ENCODE measurements around the gene ACOT7.

The ACOT7 gene

GRCh38 chr1:6259491-6260362 is 133.8 kb downstream of the ACOT7 start:
- H3K36me3 ChIP-seq (ENCODE audit: control insufficient read depth, low read length): no peaks in the 10 kb centered on the region
- no peaks in the 10 kb centered on the region for H3K79me2 ChIP-seq (ENCODE audit: control insufficient read depth, low read length)
- peaks cover 29% of the 10 kb centered on the region for H3K27me3 ChIP-seq (ENCODE audit: control insufficient read depth, low read length)
- peaks cover 6% of the 10 kb centered on the region for H4K20me1 ChIP-seq (ENCODE audit: control insufficient read depth, insufficient read depth, low read depth, low read length)
- TF ChIP-seq EZH2phosphoT487 (IDR thresholded peaks at IDR 0.05; ENCODE audit: borderline replicate concordance, low read length) (no peak), CTCF (IDR thresholded peaks at IDR 0.05; ENCODE audit: low read depth, low read length, poor library complexity, severe bottlenecking) (no peak)
- no peaks in the 10 kb centered on the region for H3K9me2 ChIP-seq (replicated peaks; ENCODE audit: control insufficient read depth, low read length)
- H3F3A ChIP-seq (ENCODE audit: control insufficient read depth, insufficient read depth): no peaks in the 10 kb centered on the region; the same call in 1 of the 2 replicates
- H3K9me3 ChIP-seq (ENCODE audit: control insufficient read depth, insufficient read depth, low read length): no peaks in the 10 kb centered on the region
- H3K4me3 ChIP-seq (ENCODE audit: low read length): peak overlapping the region; percentile 72
- peak overlapping the region; percentile 86 for H3K4me2 ChIP-seq (ENCODE audit: low read length)
- peaks cover 25% of the 10 kb centered on the region for H3K4me1 ChIP-seq (ENCODE audit: control insufficient read depth, low read length)
- no peak overlapping the region for H3K27ac ChIP-seq (ENCODE audit: low read depth, low read length)

GRCh38 chr1:6258675-6259074 is 134.9 kb downstream of the ACOT7 start:
- no peaks in the 10 kb centered on the region for H3K9me3 ChIP-seq (ENCODE audit: control insufficient read depth, insufficient read depth, low read length)
- no peaks in the 10 kb centered on the region for H3K9me2 ChIP-seq (replicated peaks; ENCODE audit: control insufficient read depth, low read length)
- no peaks in the 10 kb centered on the region for H3K79me2 ChIP-seq (ENCODE audit: control insufficient read depth, low read length)
- no peaks in the 10 kb centered on the region; the same call in 1 of the 2 replicates for H3F3A ChIP-seq (ENCODE audit: control insufficient read depth, insufficient read depth)
- H3K4me2 ChIP-seq (ENCODE audit: low read length): no peak overlapping the region
- TF ChIP-seq EZH2phosphoT487 (IDR thresholded peaks at IDR 0.05; ENCODE audit: borderline replicate concordance, low read length) (no peak), CTCF (IDR thresholded peaks at IDR 0.05; ENCODE audit: low read depth, low read length, poor library complexity, severe bottlenecking) (no peak)
- no peak overlapping the region for H3K27ac ChIP-seq (ENCODE audit: low read depth, low read length)
- H3K27me3 ChIP-seq (ENCODE audit: control insufficient read depth, low read length): peaks cover 29% of the 10 kb centered on the region
- H4K20me1 ChIP-seq (ENCODE audit: control insufficient read depth, insufficient read depth, low read depth, low read length): peaks cover 6% of the 10 kb centered on the region
- H3K4me1 ChIP-seq (ENCODE audit: control insufficient read depth, low read length): peaks cover 25% of the 10 kb centered on the region
- H3K36me3 ChIP-seq (ENCODE audit: control insufficient read depth, low read length): no peaks in the 10 kb centered on the region
- no peak overlapping the region for H3K4me3 ChIP-seq (ENCODE audit: low read length)

- no peak overlapping the region for H3K4me2 ChIP-seq (ENCODE audit: low read length)
- no peak overlapping the region for H3K27ac ChIP-seq (ENCODE audit: low read depth, low read length)
- H3K4me1 ChIP-seq (ENCODE audit: control insufficient read depth, low read length): peaks cover 17% of the 10 kb centered on the region
- H4K20me1 ChIP-seq (ENCODE audit: control insufficient read depth, insufficient read depth, low read depth, low read length): peaks cover 3% of the 10 kb centered on the region; the same call in 1 of the 2 replicates
- no peaks in the 10 kb centered on the region for H3K79me2 ChIP-seq (ENCODE audit: control insufficient read depth, low read length)
- no peaks in the 10 kb centered on the region; the same call in 1 of the 2 replicates for H3F3A ChIP-seq (ENCODE audit: control insufficient read depth, insufficient read depth)
- no peaks in the 10 kb centered on the region for H3K9me3 ChIP-seq (ENCODE audit: control insufficient read depth, insufficient read depth, low read length)
- no peak for TF ChIP-seq CTCF (IDR thresholded peaks at IDR 0.05; ENCODE audit: low read depth, low read length, poor library complexity, severe bottlenecking)
- TF ChIP-seq EZH2phosphoT487 (IDR thresholded peaks at IDR 0.05; ENCODE audit: borderline replicate concordance, low read length): no peak
- H3K36me3 ChIP-seq (ENCODE audit: control insufficient read depth, low read length): no peaks in the 10 kb centered on the region
- no peak overlapping the region for H3K4me3 ChIP-seq (ENCODE audit: low read length)
- H3K9me2 ChIP-seq (replicated peaks; ENCODE audit: control insufficient read depth, low read length): no peaks in the 10 kb centered on the region
- peaks cover 29% of the 10 kb centered on the region for H3K27me3 ChIP-seq (ENCODE audit: control insufficient read depth, low read length)
Observed at GRCh38 chr1:6257541-6258069, 136.0 kb downstream of the ACOT7 start.
